M059J (cell line): ENCODE results near the gene FMN2. TPM values are rescaled to one million over a fixed set of nuclear protein-coding genes. Genes with fewer than 3 reads are reported as not detected.
A peak's percentile ranks its signal among the peaks of the same experiment; 100 is the strongest.
"Not testable (repeated sequence)": the region's sequence is repeated elsewhere in the genome, so short reads cannot be mapped to it uniquely, and the experiment has no call there.

Experiments
- DNase-seq: peaks from one replicate; pipeline ENCODE4 v3.0.0-alpha.2; 2012; ENCODE audit warnings: low read depth
- total RNA-seq: library from RNA; depleted of rRNA; stranded (reverse); fragments of >200 nt; shearing (Covaris generic); gene quantifications from 2 replicates; pipeline ENCODE4 v1.2.3, GENCODE V29; 2014

FMN2 gene
- total RNA-seq, 1 experiment from 2014 or later: 19.2 TPM

- no peak for DNase-seq
Observed at GRCh38 chr1:240362826-240363225, 271.1 kb downstream of the FMN2 start.

GRCh38 chr1:240363315-240363714 is 271.6 kb downstream of the FMN2 start:
- no peak for DNase-seq

GRCh38 chr1:240363914-240364313 is 272.2 kb downstream of the FMN2 start:
- DNase-seq: no peak

GRCh38 chr1:240366636-240367035 is 275.0 kb downstream of the FMN2 start:
- DNase-seq: no peak

- no peak for DNase-seq
Observed at GRCh38 chr1:240385551-240385950, 293.9 kb downstream of the FMN2 start.

- peak; percentile 95 for DNase-seq
Observed at GRCh38 chr1:240385985-240386978, 294.6 kb downstream of the FMN2 start.

- DNase-seq: no peak
Observed at GRCh38 chr1:240387051-240387450, 295.4 kb downstream of the FMN2 start.

GRCh38 chr1:240391660-240392260 is 300.1 kb downstream of the FMN2 start:
- no peak for DNase-seq

GRCh38 chr1:240394353-240394752 is 302.7 kb downstream of the FMN2 start:
- DNase-seq: no peak

GRCh38 chr1:240395336-240395735 is 303.7 kb downstream of the FMN2 start:
- no peak for DNase-seq

- peak; percentile 89 for DNase-seq
Observed at GRCh38 chr1:240399381-240399780, 307.7 kb downstream of the FMN2 start.

- DNase-seq: no peak
Observed at GRCh38 chr1:240401731-240402130, 310.0 kb downstream of the FMN2 start.

- no peak for DNase-seq
Observed at GRCh38 chr1:240402326-240402725, 310.6 kb downstream of the FMN2 start.

GRCh38 chr1:240404286-240404685 is 312.6 kb downstream of the FMN2 start:
- no peak for DNase-seq

GRCh38 chr1:240405751-240406150 is 314.1 kb downstream of the FMN2 start:
- DNase-seq: no peak

GRCh38 chr1:240407407-240407806 is 315.7 kb downstream of the FMN2 start:
- no peak for DNase-seq

- no peak for DNase-seq
Observed at GRCh38 chr1:240409615-240410014, 317.9 kb downstream of the FMN2 start.

- peak; percentile 18 for DNase-seq
Observed at GRCh38 chr1:240413732-240414131, 322.0 kb downstream of the FMN2 start.

- DNase-seq: no peak
Observed at GRCh38 chr1:240414237-240414636, 322.6 kb downstream of the FMN2 start.

GRCh38 chr1:240415011-240415410 is 323.3 kb downstream of the FMN2 start:
- not testable (repeated sequence) for DNase-seq

- DNase-seq: peak; percentile 41
Observed at GRCh38 chr1:240415532-240415931, 323.8 kb downstream of the FMN2 start.

- DNase-seq: peak; percentile 53
Observed at GRCh38 chr1:240417317-240417716, 325.6 kb downstream of the FMN2 start.

GRCh38 chr1:240420766-240421165 is 329.1 kb downstream of the FMN2 start:
- no peak for DNase-seq
